Upper lobe of right lung (tissue), 1 donor: ENCODE results near the gene RADIL. TPM values are rescaled to one million over a fixed set of nuclear protein-coding genes. Genes with fewer than 3 reads are reported as not detected.

Experiments used
- ATAC-seq: fragments of 200-7000 bp; cut with Tn5 transposase; one replicate; pipeline ENCODE4 v1.9.1; 2020; ENCODE audit warnings: mild to moderate bottlenecking, moderate library complexity
- DNase-seq: peaks from one replicate; pipeline ENCODE4 v3.0.0-alpha.2; 2020
- H3K27ac ChIP-seq: fragments of 200-600 bp; one replicate; pipeline ENCODE4 v1.8.0; 2022
- H3K27me3 ChIP-seq: fragments of 200-600 bp; one replicate; pipeline ENCODE4 v1.8.0; 2022; ENCODE audit warnings: mild to moderate bottlenecking
- H3K36me3 ChIP-seq: fragments of 200-600 bp; one replicate; pipeline ENCODE4 v1.8.0; 2022
- H3K4me1 ChIP-seq: fragments of 200-600 bp; one replicate; pipeline ENCODE4 v1.8.0; 2022
- H3K4me3 ChIP-seq: fragments of 200-600 bp; one replicate; pipeline ENCODE4 v1.8.0; 2022; ENCODE audit warnings: mild to moderate bottlenecking
- H3K9me3 ChIP-seq: fragments of 200-600 bp; one replicate; pipeline ENCODE4 v1.8.0; 2022
- CTCF ChIP-seq: fragments of 200-600 bp; IDR thresholded peaks from one replicate; pipeline ENCODE4 v1.8.0; 2022; ENCODE audit warnings: antibody characterized with exemption
- intact Hi-C: fragments of 100-400 bp; cut with DNase I; formaldehyde crosslinking; loops from one replicate; pipeline ENCODE4 v1.11.0; 2022
- total RNA-seq: library from RNA; stranded (reverse); fragmentation: NEBNext Ultra II Directional; extraction: Animal tissue kit (Norgen Biotek cat#: 25700); gene quantifications from one replicate; pipeline ENCODE4 v1.2.1, GENCODE V29; 2021
- donor health status: DM: no; HTN: yes; CAD: no; lungs with severe emphysema.

RADIL gene
- total RNA-seq, 1 donor from 2014 or later, result 7.3 TPM

- no peak for TF ChIP-seq CTCF
- Histone ChIP-seq H3K36me3 (no peaks in the 10 kb centered on the region), H3K9me3 (no peaks in the 10 kb centered on the region), H3K4me1 (no peaks in the 10 kb centered on the region), H3K27me3 (no peaks in the 10 kb centered on the region), H3K4me3 (no peak overlapping the region), H3K27ac (no peak overlapping the region)
- no peak for DNase-seq
- intact Hi-C loops, result no loop called here
- no peak for ATAC-seq
Measured at GRCh38 chr7:4823441-4824119, 59.9 kb downstream of the RADIL start.

- Histone ChIP-seq H3K4me1 (no peaks in the 10 kb centered on the region), H3K9me3 (no peaks in the 10 kb centered on the region), H3K27ac (no peak overlapping the region), H3K4me3 (no peak overlapping the region), H3K36me3 (no peaks in the 10 kb centered on the region), H3K27me3 (no peaks in the 10 kb centered on the region)
- intact Hi-C loops, result no loop called here
- DNase-seq (no peak), ATAC-seq (no peak)
- TF ChIP-seq CTCF, result no peak
Measured at GRCh38 chr7:4822677-4823076, 60.8 kb downstream of the RADIL start.

GRCh38 chr7:4820967-4821471, 62.5 kb downstream of the RADIL start:
- no peak for DNase-seq
- H3K9me3 ChIP-seq, result no peaks in the 10 kb centered on the region

GRCh38 chr7:4820405-4820966, 63.0 kb downstream of the RADIL start:
- no peak for TF ChIP-seq CTCF
- Histone ChIP-seq H3K4me3 (no peak overlapping the region), H3K27me3 (no peaks in the 10 kb centered on the region), H3K36me3 (no peaks in the 10 kb centered on the region), H3K27ac (no peak overlapping the region), H3K9me3 (no peaks in the 10 kb centered on the region), H3K4me1 (no peaks in the 10 kb centered on the region)
- intact Hi-C loops, result no loop called here
- no peak for ATAC-seq
- DNase-seq, result no peak

More at GRCh38 chr7:4820967-4821471, 62.5 kb downstream of the RADIL start:
- Histone ChIP-seq H3K27ac (no peak overlapping the region), H3K27me3 (no peaks in the 10 kb centered on the region), H3K36me3 (no peaks in the 10 kb centered on the region), H3K4me3 (no peak overlapping the region), H3K4me1 (no peaks in the 10 kb centered on the region)
- TF ChIP-seq CTCF, result no peak
- intact Hi-C loops, result no loop called here
- no peak for ATAC-seq

GRCh38 chr7:4819560-4820404, 63.7 kb downstream of the RADIL start:
- Histone ChIP-seq H3K9me3 (no peaks in the 10 kb centered on the region), H3K27ac (no peak overlapping the region), H3K4me3 (no peak overlapping the region), H3K27me3 (no peaks in the 10 kb centered on the region), H3K4me1 (no peaks in the 10 kb centered on the region), H3K36me3 (no peaks in the 10 kb centered on the region)
- DNase-seq (peak; percentile 59), ATAC-seq (no peak)
- intact Hi-C loops, result no loop called here
- no peak for TF ChIP-seq CTCF
